Stimulated activated CD8-positive, alpha-beta memory T cell treated with anti-CD3 and anti-CD28 coated beads, Interleukin-4, amount 100 ng/mL, for 24 hours (primary cell): ENCODE measurements around the gene LEMD3.
"Not testable (repeated sequence)": the region's sequence is repeated elsewhere in the genome, so short reads cannot be mapped to it uniquely, and the experiment has no call there.

Experiments
- DNase-seq: peaks from one replicate; pipeline ENCODE4 v3.0.0-alpha.2; 2020; ENCODE audit warnings: low read depth

LEMD3 gene

DNA sequence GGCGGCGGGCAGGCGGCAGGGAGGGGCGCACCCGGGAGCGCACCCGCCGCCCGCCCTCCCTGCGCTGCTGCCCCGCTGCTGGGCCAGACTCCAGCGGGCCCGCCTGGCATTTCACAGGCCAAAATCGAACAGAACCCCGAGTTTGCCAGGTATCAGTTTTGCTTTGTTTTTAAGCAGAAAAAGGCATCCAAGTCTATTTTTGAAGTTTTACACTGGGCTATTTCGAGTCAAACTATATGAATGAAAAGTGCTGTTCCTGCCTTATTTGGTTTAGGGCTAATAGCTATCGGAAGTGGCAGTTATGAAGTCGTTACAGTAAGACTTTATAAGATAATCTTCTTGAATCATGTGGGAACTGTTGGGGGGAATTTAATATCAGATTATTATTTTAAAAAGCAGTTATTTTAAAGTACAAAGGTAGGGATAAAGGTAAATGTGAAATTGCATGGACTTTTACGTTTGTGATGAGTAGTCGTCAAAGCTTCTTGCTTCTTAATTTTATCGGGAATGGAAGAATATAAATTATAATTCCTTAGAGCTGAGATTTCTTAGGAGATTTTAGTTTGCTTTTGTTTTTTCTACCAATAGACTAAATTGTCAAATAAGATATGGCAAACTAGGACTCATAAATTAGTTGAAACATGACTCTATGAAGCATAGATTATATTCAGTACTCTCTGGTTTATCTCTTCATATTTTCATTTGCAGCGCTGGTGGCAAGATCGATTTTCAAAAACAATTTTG is 110.2 kb downstream of the LEMD3 start:
- no peak for DNase-seq

DNA sequence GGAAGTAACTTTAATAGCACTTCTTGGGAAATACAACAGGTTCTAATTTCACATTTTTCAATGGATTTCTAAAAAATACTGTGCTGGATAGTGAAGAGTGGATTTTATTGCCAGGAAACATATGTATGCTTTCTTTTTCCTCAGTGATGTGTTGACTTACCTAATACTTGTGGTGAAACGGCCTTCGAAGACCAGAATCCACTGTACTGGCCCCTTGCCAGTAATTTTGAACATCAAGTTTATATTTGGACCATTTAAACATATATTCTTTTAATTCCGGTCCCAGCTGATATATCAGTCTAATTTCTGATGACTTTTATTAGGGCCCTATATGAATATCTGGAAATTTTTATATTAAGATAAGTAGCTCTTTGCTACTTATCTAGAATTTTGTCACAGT is 110.9 kb downstream of the LEMD3 start:
- no peak for DNase-seq

DNA sequence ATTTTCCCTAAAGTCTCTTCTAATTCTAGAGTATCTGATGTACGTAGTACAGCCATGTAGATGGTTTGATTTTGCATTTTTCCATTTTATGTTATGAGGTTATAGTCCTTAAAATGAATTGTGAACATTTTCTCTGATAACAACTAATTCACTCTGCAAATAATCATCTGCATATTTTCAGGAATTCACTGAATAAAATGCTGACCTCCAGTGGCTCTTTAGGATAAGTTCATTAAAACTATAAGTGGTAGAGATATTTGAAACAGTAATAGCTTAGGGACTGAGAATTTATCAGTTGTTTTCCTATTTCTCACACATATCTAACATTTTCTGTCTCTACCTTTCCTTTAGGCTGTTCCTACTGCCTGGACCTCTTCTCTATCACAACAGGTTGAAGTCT is 113.5 kb downstream of the LEMD3 start:
- no peak for DNase-seq

DNA sequence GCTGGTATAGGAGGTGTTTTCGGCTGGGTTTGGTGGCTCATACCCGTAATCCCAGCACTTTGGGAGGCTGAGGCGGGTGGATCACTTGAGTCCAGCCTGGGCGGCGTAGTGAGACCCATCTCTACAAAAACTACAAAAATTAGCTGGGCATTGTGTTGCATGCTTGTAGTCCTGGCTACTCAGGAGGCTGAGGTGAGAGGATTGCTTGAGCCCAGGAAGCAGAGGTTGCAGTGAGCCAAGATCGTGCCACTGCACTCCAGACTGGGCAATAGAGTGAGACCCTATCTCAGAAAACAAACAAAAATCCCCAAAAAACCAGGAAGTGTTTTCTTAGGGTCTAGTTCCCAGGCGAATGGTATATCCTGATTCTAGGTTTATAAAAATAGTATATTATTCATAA is 116.1 kb downstream of the LEMD3 start:
- not testable (repeated sequence) for DNase-seq

DNA sequence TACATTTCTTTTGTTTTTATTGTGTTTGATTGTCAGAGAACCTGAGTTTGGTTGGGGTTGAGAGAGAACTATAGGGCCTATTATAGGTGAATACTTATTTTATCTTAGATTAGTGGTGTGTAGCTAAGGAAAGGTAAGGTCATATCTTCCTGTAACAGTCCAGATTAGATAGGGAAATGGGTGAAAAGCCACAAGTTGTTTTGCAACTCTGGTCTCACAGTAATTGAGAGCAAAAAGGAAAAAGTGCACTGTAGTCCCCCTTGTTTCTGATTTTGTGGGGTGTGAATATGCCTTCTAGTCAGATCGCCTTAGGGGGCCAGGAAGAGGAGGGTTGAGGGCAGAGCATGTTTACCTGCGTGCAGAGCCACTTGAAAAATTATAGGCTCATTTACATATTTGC is 118.0 kb downstream of the LEMD3 start:
- no peak for DNase-seq

DNA sequence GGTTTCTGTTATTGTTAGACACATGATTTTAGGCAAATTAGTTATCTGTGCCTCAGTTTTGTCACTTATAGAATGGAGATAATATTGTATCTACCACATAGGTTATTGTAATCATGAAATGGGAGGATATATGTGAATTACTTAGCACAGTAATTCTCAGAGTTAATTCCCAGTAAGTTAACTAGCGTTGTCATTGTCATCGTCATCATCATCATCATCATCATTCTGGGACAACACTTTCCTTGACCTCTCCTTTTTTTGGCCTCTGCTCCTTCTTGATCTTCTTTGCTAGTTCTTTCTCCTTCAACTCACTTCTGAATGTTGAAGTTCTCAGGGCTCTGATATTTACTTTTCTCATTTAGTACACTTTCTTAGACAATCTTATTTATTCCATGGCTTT is 122.9 kb downstream of the LEMD3 start:
- no peak for DNase-seq

DNA sequence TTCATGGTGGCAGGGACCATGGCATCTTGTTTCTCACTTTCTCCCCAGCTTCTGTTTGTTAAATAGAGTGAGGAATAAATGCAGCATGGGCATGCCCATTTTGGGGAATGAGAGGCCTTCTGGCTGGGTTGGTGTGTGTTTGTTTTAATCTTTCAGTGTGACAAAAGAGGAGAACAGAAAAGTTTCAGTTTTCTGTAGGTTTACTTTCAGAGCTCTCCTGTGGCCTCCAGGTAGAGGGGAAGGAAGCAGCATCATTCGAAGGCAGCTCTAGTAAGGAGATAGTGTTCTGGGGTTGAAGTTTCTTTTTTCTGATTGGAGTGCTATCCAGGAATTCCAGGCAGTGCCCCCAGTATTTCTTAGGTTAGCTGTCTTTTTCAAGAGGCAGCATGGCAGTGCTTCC is 124.4 kb downstream of the LEMD3 start:
- DNase-seq, result no peak

DNA sequence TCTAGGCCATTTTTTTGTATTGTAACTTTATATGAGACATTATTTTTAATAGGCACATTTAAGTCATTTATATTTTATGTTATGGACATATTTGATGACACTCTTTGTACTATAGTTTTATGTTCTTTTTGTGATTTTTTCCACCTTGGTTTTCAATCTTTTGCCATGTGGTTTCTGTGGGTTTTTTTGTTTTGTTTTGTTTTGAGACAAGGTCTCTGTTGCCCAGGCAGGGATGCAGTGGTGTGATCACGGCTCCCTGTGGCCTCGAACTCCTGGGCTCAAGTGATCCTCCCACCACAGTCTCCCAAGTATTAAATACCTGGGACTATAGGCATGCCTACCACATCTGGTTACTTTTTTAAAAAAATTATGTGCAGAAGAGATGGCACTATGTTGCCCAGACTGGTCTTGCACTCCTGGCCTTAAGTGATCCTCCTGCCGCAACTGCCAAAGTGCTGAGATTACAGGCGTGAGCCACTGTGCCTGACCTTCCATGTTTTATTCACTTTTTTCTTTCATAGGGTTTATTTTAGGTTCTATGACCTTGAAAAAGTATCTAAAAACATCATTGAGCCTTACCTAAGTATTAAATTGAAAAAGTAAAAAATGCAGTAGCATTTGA is 125.4 kb downstream of the LEMD3 start:
- DNase-seq, result no peak

DNA sequence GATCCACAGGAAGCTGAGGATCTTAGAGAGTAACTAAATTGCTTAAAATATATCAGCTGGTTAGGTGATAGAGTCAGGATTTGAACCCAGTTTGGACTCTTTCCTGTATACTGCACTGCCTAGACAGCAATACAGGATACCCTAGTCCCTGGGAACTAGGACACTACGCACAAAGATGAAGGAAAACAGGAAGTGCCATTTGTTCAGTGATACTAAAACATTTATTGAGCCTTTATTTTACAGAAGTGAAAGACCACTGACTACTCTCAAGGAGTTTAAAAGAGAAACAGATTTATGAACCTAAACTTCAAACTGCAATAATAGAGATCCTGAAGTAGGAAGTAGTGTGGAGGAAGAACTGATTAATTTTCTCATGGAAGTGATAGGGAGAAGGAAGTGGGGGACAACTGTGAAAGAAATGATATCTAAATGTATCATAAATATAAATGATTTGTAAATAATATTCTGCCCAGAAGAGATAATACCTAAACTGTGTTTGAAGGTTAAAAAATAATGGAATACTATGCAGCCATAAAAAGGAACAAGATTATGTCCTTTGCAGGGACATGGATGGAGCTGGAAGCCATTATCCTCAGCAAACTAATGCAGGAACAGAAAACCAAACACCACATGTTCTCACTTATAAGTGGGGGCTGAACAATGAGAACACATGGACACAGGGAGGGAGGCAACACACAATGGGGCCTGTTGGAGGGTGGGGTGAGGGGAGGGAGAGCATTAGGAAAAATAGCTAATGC is 127.3 kb downstream of the LEMD3 start:
- DNase-seq, result no peak
